HFFc6 (cell line): ENCODE data around the gene DCK. TPM values are rescaled to one million over a fixed set of nuclear protein-coding genes. Genes with fewer than 3 reads are reported as not detected.
"Not testable (repeated sequence)": the region's sequence is repeated elsewhere in the genome, so short reads cannot be mapped to it uniquely, and the experiment has no call there.

ENCODE experiments used
- DNase-seq: peaks from one replicate; pipeline ENCODE4 v3.0.0-alpha.2; 2018
- H3K27ac Mint-ChIP-seq: 2 replicates; pipeline ENCODE4 v1.8.0; 2020; ENCODE audit warnings: mild to moderate bottlenecking, mixed read lengths
- H3K27me3 Mint-ChIP-seq: 2 replicates; pipeline ENCODE4 v1.8.0; 2021; ENCODE audit warnings: mild to moderate bottlenecking, moderate library complexity, mixed read lengths; ENCODE audit not compliant: insufficient read depth
- H3K36me3 Mint-ChIP-seq: 2 replicates; pipeline ENCODE4 v1.8.0; 2021; ENCODE audit warnings: low read depth, mixed read lengths
- H3K4me1 Mint-ChIP-seq: 2 replicates; pipeline ENCODE4 v1.8.0; 2020; ENCODE audit warnings: low read depth, mixed read lengths
- H3K4me3 Mint-ChIP-seq: 2 replicates; pipeline ENCODE4 v1.8.0; 2020; ENCODE audit warnings: mild to moderate bottlenecking, moderate library complexity, mixed read lengths
- H3K9me3 Mint-ChIP-seq: 2 replicates; pipeline ENCODE4 v1.8.0; 2020; ENCODE audit warnings: mild to moderate bottlenecking, mixed read lengths
- CTCF ChIP-seq: fragments of 200-600 bp; sonication (generic); IDR thresholded peaks from 2 replicates; pipeline ENCODE4 v1.5.0; 2021; ENCODE audit warnings: antibody characterized with exemption, mild to moderate bottlenecking
- total RNA-seq, 6 experiments: library from RNA; stranded (reverse); fragmentation: NEBNext Ultra II Directional; extraction: Animal tissue kit (Norgen Biotek cat#: 25700); gene quantifications; 2 replicates in 1 of 6; 3 replicates in 5 of 6; pipeline ENCODE4 v1.2.3, GENCODE V29; 2021

Gene DCK
- total RNA-seq, 6 experiments from 2014 or later: 13.1 to 23.9 (median 22.3) TPM

- H3K9me3 Mint-ChIP-seq: no peaks in the 10 kb centered on the region
- peak; percentile 68 for DNase-seq
- TF ChIP-seq CTCF: no peak
- peaks cover 14% of the 10 kb centered on the region for H3K36me3 Mint-ChIP-seq
- peak overlapping the region; percentile 62 for H3K27ac Mint-ChIP-seq
- peak overlapping the region; percentile 72 for H3K4me3 Mint-ChIP-seq
- H3K4me1 Mint-ChIP-seq: peaks cover 31% of the 10 kb centered on the region
- H3K27me3 Mint-ChIP-seq: no peaks in the 10 kb centered on the region
Observed at GRCh38 chr4:71009086-71009485, 15.6 kb downstream of the DCK start.

- Mint-ChIP-seq H3K27me3 (no peaks in the 10 kb centered on the region), H3K4me3 (peak overlapping the region; percentile 72), H3K9me3 (no peaks in the 10 kb centered on the region; the same call in 1 of the 2 replicates), H3K36me3 (peaks cover 24% of the 10 kb centered on the region), H3K27ac (peak overlapping the region; percentile 62), H3K4me1 (peaks cover 26% of the 10 kb centered on the region)
- TF ChIP-seq CTCF: peak; percentile 96
- DNase-seq: no peak
Observed at GRCh38 chr4:71009890-71010588, 16.6 kb downstream of the DCK start.

GRCh38 chr4:71011451-71011850 lies 18.0 kb downstream of the DCK start:
- Mint-ChIP-seq H3K4me1 (peaks cover 26% of the 10 kb centered on the region), H3K36me3 (peaks cover 37% of the 10 kb centered on the region)
- no peak for DNase-seq

GRCh38 chr4:71017391-71017790 lies 23.9 kb downstream of the DCK start:
- peaks cover 10% of the 10 kb centered on the region for H3K4me1 Mint-ChIP-seq
- not testable (repeated sequence) for H3K9me3 Mint-ChIP-seq, DNase-seq, H3K4me3 Mint-ChIP-seq, H3K27me3 Mint-ChIP-seq, H3K27ac Mint-ChIP-seq
- H3K36me3 Mint-ChIP-seq: peaks cover 45% of the 10 kb centered on the region

More at GRCh38 chr4:71011451-71011850, 18.0 kb downstream of the DCK start:
- TF ChIP-seq CTCF: no peak
- H3K4me3 Mint-ChIP-seq: no peak overlapping the region
- no peak overlapping the region for H3K27ac Mint-ChIP-seq
- no peaks in the 10 kb centered on the region; the same call in 1 of the 2 replicates for H3K9me3 Mint-ChIP-seq
- H3K27me3 Mint-ChIP-seq: no peaks in the 10 kb centered on the region

GRCh38 chr4:71020611-71021010 lies 27.2 kb downstream of the DCK start:
- Mint-ChIP-seq H3K36me3 (peaks cover 31% of the 10 kb centered on the region), H3K4me3 (no peak overlapping the region), H3K4me1 (peaks cover 16% of the 10 kb centered on the region), H3K27me3 (no peaks in the 10 kb centered on the region; the same call in 1 of the 2 replicates), H3K9me3 (no peaks in the 10 kb centered on the region), H3K27ac (peak overlapping the region; percentile 18; the same call in 1 of the 2 replicates)
- DNase-seq: no peak
- no peak for TF ChIP-seq CTCF

- Mint-ChIP-seq H3K36me3 (peaks cover 33% of the 10 kb centered on the region), H3K4me3 (peak overlapping the region; percentile 63), H3K27ac (peak overlapping the region; percentile 87), H3K4me1 (peaks cover 39% of the 10 kb centered on the region), H3K27me3 (no peaks in the 10 kb centered on the region; the same call in 1 of the 2 replicates), H3K9me3 (no peaks in the 10 kb centered on the region)
- no peak for DNase-seq
- TF ChIP-seq CTCF: no peak
Observed at GRCh38 chr4:71025654-71026053, 32.2 kb downstream of the DCK start.
